Measurements from ENCODE around the gene RPP14.
A peak's percentile ranks its signal among the peaks of the same experiment; 100 is the strongest.
"Not testable (repeated sequence)": the region's sequence is repeated elsewhere in the genome, so short reads cannot be mapped to it uniquely, and the experiment has no call there.

The RPP14 gene

DNA sequence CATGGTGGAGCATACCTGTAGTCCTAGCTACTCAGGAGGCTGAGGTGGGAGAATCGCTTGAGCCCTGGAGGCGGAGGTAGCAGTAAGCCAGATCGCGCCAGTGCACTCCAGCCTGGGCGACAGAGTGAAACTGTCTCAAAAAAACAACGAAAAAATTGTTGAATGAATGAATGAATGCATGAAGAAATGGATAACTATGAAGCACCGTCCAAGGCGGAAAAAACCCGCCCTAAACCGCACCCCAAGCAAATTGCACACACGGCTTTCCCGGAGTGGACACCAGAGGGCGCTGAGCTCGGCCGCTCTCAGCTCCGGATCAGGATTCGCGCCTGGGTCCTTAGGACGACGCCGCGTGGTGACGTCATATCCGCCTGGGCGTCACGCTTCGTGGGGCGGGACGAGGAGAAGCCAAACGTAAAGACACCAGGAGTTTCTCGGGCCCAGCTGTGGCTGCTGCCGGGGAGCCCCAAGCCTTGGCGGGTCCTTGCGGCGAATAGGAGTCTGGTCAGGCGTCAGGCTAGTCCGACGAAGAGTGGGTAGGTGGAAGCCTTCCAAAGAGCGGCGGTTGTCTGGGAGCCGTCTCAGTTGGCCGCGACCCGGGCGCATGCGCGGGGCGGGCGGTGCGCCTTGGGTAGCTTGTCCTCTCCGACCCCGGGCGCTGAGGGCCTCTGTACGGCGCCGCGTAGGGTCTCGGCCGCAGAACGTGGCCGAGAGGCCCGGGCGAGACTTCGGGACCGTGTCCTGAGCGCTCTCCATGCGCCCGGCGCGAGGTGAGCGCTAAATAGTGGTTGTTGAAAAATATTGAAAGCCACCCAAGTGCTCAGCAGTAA is at the start of gene RPP14, which contains the start of gene HTD2:
Gene RPP14, plus strand, starts transcription at position 364 of the 830 bp plus-strand sequence. CDS start 4,085 bp downstream, outside the sequence.
Gene HTD2, plus strand, starts transcription at position 639 of the 830 bp plus-strand sequence. CDS start 11,094 bp downstream, outside the sequence.
- DNase-seq (peak; percentile 99), ATAC-seq (peak; percentile 92)

DNA sequence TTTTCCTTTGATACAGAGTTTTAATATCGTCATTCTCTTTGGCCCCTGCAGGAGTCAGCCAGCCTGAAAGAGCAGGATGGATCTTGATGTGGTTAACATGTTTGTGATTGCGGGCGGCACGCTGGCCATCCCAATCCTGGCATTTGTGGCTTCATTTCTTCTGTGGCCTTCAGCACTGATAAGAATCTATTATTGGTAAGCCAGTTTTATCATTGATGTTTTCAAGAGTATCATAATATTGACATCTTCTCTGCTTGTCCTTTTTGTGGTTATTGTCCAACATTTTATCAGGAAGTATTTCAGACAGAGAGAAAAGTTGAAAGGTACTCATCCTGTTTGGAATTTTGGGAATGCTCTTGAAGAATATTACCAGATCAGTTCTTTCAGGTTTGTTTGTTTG is 49.5 kb upstream of the RPP14 start:
- DNase-seq (no peak), ATAC-seq (no peak)

- no peak for DNase-seq
- no peak for ATAC-seq
Measured at GRCh38 chr3:58258392-58259055, 47.5 kb upstream of the RPP14 start.

DNA sequence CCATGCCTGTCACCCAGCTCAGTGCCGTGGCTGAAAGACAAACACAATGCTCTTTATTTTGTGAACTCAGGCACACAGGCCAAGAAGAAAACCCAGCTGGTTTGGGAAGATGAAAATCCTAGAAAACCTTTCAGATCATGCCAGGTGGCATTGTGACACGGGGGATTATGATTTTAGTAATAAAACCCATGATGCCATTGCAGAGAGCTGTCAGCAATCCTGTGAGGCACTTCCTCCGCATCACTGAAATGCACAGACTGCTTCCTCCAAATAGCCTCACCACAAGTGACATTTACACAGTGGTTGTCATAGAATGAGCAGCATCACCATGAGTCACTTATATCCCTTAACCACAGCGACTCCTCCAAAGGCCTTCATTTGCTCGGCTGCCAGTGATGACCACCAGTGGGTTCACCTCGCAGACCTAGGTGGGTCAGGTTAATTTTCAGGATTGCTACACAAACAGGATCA is 45.7 kb upstream of the RPP14 start:
- peak; percentile 96 for ATAC-seq
- DNase-seq, result peak; percentile 44

- no peak for DNase-seq
- ATAC-seq, result peak; percentile 11
Measured at GRCh38 chr3:58260733-58261132, 45.3 kb upstream of the RPP14 start.

DNA sequence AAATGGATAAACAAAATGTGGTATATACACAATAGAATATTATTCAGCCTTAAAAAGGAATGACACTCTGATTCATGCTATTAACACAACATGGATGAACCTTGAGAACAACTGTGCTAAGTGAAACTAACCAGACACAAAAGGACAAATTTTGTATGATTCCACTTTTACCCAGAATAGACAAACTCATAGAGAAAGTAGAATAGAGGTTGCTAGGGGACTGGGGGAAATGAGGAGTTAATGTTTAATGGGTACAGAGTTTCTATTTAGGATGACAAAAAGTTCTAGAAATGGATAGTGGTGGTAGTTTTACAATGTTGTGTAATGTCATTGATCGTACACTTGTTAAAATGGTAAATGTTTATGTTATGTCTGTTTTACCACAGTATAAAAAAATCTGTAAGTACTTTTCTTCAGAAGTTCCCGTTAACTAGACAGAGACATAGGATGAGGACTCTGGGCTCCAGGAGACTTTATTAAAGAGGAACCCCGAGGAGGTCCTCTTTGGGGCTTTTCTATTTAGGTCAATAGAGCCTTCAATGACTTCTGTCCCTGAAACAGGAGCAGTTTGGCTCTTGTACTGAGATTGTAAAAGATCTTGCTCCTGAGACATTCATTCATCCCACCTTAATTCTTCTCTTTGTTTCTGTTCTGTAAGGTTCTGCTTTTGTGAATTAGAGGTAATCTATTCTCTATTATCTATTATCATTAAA is 43.9 kb upstream of the RPP14 start:
- ATAC-seq (no peak), DNase-seq (no peak)

DNA sequence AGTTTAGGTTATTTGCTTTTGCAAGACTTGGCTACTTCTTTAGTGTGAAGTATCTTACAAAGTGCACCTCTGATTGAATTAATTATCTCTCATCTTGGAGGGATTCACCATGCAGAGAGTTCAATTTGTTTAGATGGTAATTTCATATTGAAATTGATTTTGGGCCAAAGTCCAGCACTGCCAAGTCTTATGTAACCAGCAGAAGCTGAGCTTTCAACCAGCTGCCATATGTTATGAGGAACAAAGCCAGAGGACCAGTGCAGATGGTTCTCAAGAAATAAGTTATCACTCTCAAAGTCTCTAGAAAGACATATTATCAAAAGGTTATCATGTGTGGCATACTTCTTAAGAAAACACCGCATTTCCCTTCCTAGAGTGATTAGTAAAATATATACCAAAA is 39.5 kb upstream of the RPP14 start:
- DNase-seq (no peak), ATAC-seq (no peak)

- not testable (repeated sequence) for DNase-seq, ATAC-seq
Measured at GRCh38 chr3:58267543-58267942, 38.5 kb upstream of the RPP14 start.

GRCh38 chr3:58269356-58269755 is 36.7 kb upstream of the RPP14 start:
- ATAC-seq, result no peak
- DNase-seq, result no peak

- DNase-seq (no peak), ATAC-seq (no peak)
Measured at GRCh38 chr3:58270485-58270884, 35.6 kb upstream of the RPP14 start.

DNA sequence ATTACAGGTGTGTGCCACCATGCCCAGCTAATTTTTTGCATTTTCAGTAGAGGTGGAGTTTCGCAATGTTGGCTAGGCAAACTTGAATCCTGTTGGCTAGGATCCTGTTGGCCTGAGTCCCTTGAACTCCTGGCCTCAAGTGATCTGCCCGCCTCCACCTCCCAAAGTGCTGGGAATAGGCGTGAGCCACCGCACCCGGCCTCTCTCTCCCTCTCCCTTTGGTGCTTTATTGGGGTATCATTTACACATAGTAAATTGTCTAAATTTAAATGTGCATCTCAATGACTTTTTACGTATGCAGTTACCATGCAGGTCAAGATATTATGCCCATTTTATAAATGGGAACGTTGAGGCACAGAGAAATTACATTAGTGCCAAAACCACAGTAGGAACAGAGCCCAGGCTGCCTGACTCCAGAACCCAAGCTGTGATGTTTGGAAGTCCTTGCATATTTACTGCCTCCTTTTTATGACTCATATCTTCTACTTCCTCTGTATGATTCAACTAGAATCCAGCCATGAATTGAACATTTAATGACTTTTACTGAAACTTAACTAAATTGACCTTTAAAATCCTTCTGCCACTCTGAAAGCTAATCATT is 34.0 kb upstream of the RPP14 start:
- DNase-seq (no peak), ATAC-seq (peak; percentile 92)

GRCh38 chr3:58272891-58273290 is 33.2 kb upstream of the RPP14 start:
- no peak for ATAC-seq
- no peak for DNase-seq

DNA sequence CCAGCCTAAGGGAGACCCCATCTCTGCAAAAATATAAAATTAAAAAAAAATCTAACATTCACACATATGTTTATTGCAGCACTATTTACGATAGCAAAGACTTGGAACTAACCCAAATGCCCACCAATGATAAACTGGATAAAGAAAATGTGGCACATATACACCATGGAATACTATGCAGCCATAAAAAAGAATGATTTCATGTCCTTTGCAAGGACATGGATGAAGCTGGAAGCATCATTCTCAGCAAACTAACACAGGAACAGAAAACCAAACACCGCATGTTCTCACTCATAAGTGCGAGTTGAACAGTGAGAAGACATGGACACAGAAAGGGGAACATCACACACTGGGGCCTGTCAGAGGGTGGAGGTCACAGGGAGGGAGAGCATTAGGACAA is 32.7 kb upstream of the RPP14 start:
- ATAC-seq, DNase-seq: not testable (repeated sequence)

- no peak for DNase-seq
- no peak for ATAC-seq
Measured at GRCh38 chr3:58274027-58274614, 31.9 kb upstream of the RPP14 start.

- ATAC-seq (no peak), DNase-seq (no peak)
Measured at GRCh38 chr3:58281069-58281468, 25.0 kb upstream of the RPP14 start.

GRCh38 chr3:58285334-58285733 is 20.7 kb upstream of the RPP14 start:
- no peak for DNase-seq
- ATAC-seq, result no peak

- ATAC-seq (no peak), DNase-seq (no peak)
Measured at GRCh38 chr3:58287354-58287753, 18.7 kb upstream of the RPP14 start.

GRCh38 chr3:58288011-58288728 is 17.9 kb upstream of the RPP14 start:
- ATAC-seq (no peak), DNase-seq (no peak)

GRCh38 chr3:58288964-58289613 is 17.0 kb upstream of the RPP14 start:
- DNase-seq, ATAC-seq: not testable (repeated sequence)

- not testable (repeated sequence) for DNase-seq, ATAC-seq
Measured at GRCh38 chr3:58290446-58290845, 15.6 kb upstream of the RPP14 start.

All from stimulated activated naive CD8-positive, alpha-beta T cell treated with anti-CD3 and anti-CD28 coated beads, Interleukin-15, Interleukin-2, amounts not matched to agents 100 U/mL and 50 U/mL, for 24 hours (primary cell).